Activated CD4-positive, alpha-beta T cell treated with anti-CD3 and anti-CD28 coated beads, Interleukin-2, amount 10 ng/mL, durations not matched to agents 7 days and 5 days (primary cell): Measurements from ENCODE around the gene DYRK1B. TPM values are rescaled to one million over a fixed set of nuclear protein-coding genes. Genes with fewer than 3 reads are reported as not detected.
"Not testable (repeated sequence)": the region's sequence is repeated elsewhere in the genome, so short reads cannot be mapped to it uniquely, and the experiment has no call there.

Experiments used
- CTCF ChIA-PET: fragments of 350-600 bp; sonication (Branson Sonifier 250); formaldehyde crosslinking; loops from one replicate; lab custom pipeline; 2021; ENCODE audit warnings: antibody characterized with exemption; lab: Charles Lee
- POLR2A ChIA-PET: fragments of 350-600 bp; sonication (Branson Sonifier 250); formaldehyde crosslinking; loops from one replicate; lab custom pipeline; 2021; ENCODE audit warnings: antibody characterized with exemption; lab: Charles Lee
- DNase-seq: peaks from one replicate; pipeline ENCODE4 v3.0.0-alpha.2; 2020
- H3K27ac Mint-ChIP-seq: one replicate; pipeline ENCODE4 v1.8.0; 2021; ENCODE audit warnings: mild to moderate bottlenecking, moderate library complexity, mixed read lengths
- H3K27me3 Mint-ChIP-seq: one replicate; pipeline ENCODE4 v1.8.0; 2021; ENCODE audit warnings: mixed read lengths
- H3K36me3 Mint-ChIP-seq: one replicate; pipeline ENCODE4 v1.8.0; 2021; ENCODE audit warnings: low read depth, mixed read lengths
- H3K4me1 Mint-ChIP-seq: one replicate; pipeline ENCODE4 v1.8.0; 2021; ENCODE audit warnings: mixed read lengths
- H3K4me3 Mint-ChIP-seq: one replicate; pipeline ENCODE4 v1.8.0; 2021; ENCODE audit warnings: mild to moderate bottlenecking, moderate library complexity, mixed read lengths
- H3K9me3 Mint-ChIP-seq: one replicate; pipeline ENCODE4 v1.8.0; 2021; ENCODE audit warnings: mixed read lengths
- total RNA-seq, 2 experiments: library from RNA; stranded (reverse); gene quantifications; one replicate each; pipeline ENCODE4 v1.2.3, GENCODE V29; 2021

Gene DYRK1B
- total RNA-seq = 10 to 100 TPM; 10.9 to 11.5 TPM

- H3K4me1 Mint-ChIP-seq = peaks cover 30% of the 10 kb centered on the region
- CTCF ChIA-PET = interaction anchor here (0.6 to 1.8 kb wide), 7 partner anchors 9 to 398 kb away, joined by 3 to 20 read pairs (median 6); partner anchors contain the start of genes PSMC4 and RPS16
Observed at GRCh38 chr19:39833464-39834286, at the start of gene DYRK1B. Gene DYRK1B (minus strand): TSS chr19:39834162. CDS start chr19:39831867, 2,295 bp downstream.

GRCh38 chr19:39882645-39883044 is 48.7 kb upstream of the DYRK1B start:
- H3K4me1 Mint-ChIP-seq, H3K4me3 Mint-ChIP-seq, H3K36me3 Mint-ChIP-seq, H3K27me3 Mint-ChIP-seq, POLR2A ChIA-PET, CTCF ChIA-PET, DNase-seq, H3K9me3 Mint-ChIP-seq, H3K27ac Mint-ChIP-seq: not testable (repeated sequence)

More at GRCh38 chr19:39833464-39834286, at the start of gene DYRK1B:
- DNase-seq = peak; percentile 98
- peaks cover 57% of the 10 kb centered on the region for H3K36me3 Mint-ChIP-seq
- POLR2A ChIA-PET = interaction anchor here (0.5 to 0.9 kb wide), 5 partner anchors 9 to 412 kb away, joined by 3 to 7 read pairs (median 3); partner anchors contain the start of gene FBL
- peak within 1 kb of the TSS; percentile 74 for H3K4me3 Mint-ChIP-seq
- H3K27ac Mint-ChIP-seq = peak within 1 kb of the TSS; percentile 89
- H3K27me3 Mint-ChIP-seq = no peaks in the 10 kb centered on the region
- no peaks in the 10 kb centered on the region for H3K9me3 Mint-ChIP-seq

DNA sequence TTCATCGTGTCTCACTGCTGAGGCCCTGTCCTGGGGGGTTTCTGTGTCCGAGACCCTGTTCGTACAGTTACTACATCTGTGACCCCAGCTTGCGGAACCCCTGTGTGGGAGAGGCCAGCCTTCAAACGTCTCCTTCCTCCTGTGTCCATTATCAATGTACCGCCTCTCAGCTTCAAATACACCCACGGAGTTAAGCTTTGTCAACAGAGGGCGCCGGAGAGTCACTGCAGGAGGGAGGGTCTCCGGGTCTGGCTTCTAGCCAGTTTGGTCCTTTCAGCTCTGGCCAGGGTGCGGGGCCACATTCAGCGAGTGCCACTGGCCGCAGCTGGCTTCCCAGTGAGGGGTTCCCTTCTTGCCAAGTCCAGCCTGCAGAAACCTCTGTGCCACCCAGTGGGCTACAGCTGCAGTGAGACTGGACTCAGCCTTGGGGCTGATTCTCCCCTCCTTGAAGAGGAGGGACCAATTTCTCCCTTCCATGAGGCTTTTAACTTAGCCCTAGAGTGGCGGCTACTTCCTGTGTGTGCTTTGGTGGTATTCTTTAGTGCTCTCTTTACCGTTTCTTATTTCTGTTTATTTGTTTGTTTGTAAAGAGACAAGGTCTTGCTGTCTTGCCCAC is 47.6 kb upstream of the DYRK1B start:
- H3K27me3 Mint-ChIP-seq, POLR2A ChIA-PET, CTCF ChIA-PET, H3K36me3 Mint-ChIP-seq, H3K4me1 Mint-ChIP-seq, H3K9me3 Mint-ChIP-seq, H3K4me3 Mint-ChIP-seq: not testable (repeated sequence)
- DNase-seq = peak; percentile 52
- H3K27ac Mint-ChIP-seq = peak overlapping the region; percentile 14

GRCh38 chr19:39880241-39880640 is 46.3 kb upstream of the DYRK1B start:
- POLR2A ChIA-PET, CTCF ChIA-PET, DNase-seq, H3K27ac Mint-ChIP-seq, H3K36me3 Mint-ChIP-seq, H3K9me3 Mint-ChIP-seq, H3K4me1 Mint-ChIP-seq, H3K27me3 Mint-ChIP-seq, H3K4me3 Mint-ChIP-seq: not testable (repeated sequence)

- not testable (repeated sequence) for DNase-seq, H3K4me3 Mint-ChIP-seq
Observed at GRCh38 chr19:39879796-39880195, 45.8 kb upstream of the DYRK1B start.

DNA sequence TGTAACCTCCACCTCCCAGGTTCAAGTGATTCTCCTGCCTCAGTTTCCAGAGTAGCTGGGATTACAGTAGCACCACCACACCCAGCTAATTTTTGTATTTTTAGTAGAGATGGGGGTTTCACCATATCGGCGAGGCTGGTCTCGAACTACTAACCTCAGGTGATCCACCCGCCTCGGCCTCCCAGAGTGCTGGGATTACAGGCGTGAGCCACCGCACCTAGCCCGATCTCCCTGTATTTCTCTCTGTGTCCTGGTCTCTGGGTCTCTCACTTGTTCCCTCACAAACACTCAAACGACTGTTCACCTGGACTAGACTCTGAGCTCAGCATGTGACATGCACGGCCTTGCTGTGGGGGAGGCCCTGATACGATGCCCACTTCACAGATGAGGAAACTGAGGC is 44.9 kb upstream of the DYRK1B start:
- H3K27me3 Mint-ChIP-seq, DNase-seq, H3K9me3 Mint-ChIP-seq, H3K4me3 Mint-ChIP-seq, H3K4me1 Mint-ChIP-seq, H3K36me3 Mint-ChIP-seq, POLR2A ChIA-PET: not testable (repeated sequence)
- CTCF ChIA-PET = interaction anchor here (0.6 kb wide), 1 partner anchor 456 kb away, joined by 3 read pairs; no protein-coding TSS in a partner anchor
- peak overlapping the region; percentile 1 for H3K27ac Mint-ChIP-seq

More at GRCh38 chr19:39879796-39880195, 45.8 kb upstream of the DYRK1B start:
- H3K9me3 Mint-ChIP-seq, H3K4me1 Mint-ChIP-seq, H3K36me3 Mint-ChIP-seq, H3K27ac Mint-ChIP-seq, H3K27me3 Mint-ChIP-seq, POLR2A ChIA-PET, CTCF ChIA-PET: not testable (repeated sequence)

- POLR2A ChIA-PET = no interaction called here
- no peaks in the 10 kb centered on the region for H3K36me3 Mint-ChIP-seq
- H3K9me3 Mint-ChIP-seq = no peaks in the 10 kb centered on the region
- no peak overlapping the region for H3K27ac Mint-ChIP-seq
- H3K27me3 Mint-ChIP-seq = no peaks in the 10 kb centered on the region
- peaks cover 2% of the 10 kb centered on the region for H3K4me1 Mint-ChIP-seq
- DNase-seq = no peak
- no peak overlapping the region for H3K4me3 Mint-ChIP-seq
- CTCF ChIA-PET = no interaction called here
Observed at GRCh38 chr19:39878398-39878797, 44.4 kb upstream of the DYRK1B start.

GRCh38 chr19:39877982-39878381 is 44.0 kb upstream of the DYRK1B start:
- CTCF ChIA-PET, H3K27me3 Mint-ChIP-seq, DNase-seq, H3K4me1 Mint-ChIP-seq, H3K4me3 Mint-ChIP-seq, POLR2A ChIA-PET, H3K36me3 Mint-ChIP-seq, H3K27ac Mint-ChIP-seq, H3K9me3 Mint-ChIP-seq: not testable (repeated sequence)

DNA sequence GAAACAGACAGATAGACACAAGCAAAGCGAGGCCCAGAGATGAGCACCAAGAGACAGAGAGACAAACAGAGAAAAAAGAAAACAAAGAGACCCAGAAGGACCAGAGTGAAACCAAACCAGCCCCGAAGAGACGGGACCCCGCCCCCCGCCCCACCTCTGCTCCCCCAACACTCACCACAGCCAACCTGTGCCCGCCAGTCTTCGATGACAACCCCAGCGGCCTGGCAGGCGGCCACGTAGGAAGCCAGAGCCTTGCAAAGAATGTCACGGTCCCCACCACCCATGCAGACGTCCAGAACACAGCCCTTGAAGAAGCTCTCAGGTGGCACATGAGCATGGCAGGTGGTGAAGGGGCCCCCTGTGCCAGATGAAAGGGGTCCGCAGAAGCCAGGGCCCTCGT is 43.5 kb upstream of the DYRK1B start:
- H3K4me1 Mint-ChIP-seq, H3K27me3 Mint-ChIP-seq, H3K36me3 Mint-ChIP-seq, H3K27ac Mint-ChIP-seq, H3K4me3 Mint-ChIP-seq, H3K9me3 Mint-ChIP-seq, DNase-seq, CTCF ChIA-PET, POLR2A ChIA-PET: not testable (repeated sequence)

GRCh38 chr19:39876486-39876885 is 42.5 kb upstream of the DYRK1B start:
- H3K27me3 Mint-ChIP-seq, H3K4me1 Mint-ChIP-seq, H3K36me3 Mint-ChIP-seq, H3K9me3 Mint-ChIP-seq, CTCF ChIA-PET, DNase-seq, POLR2A ChIA-PET, H3K27ac Mint-ChIP-seq, H3K4me3 Mint-ChIP-seq: not testable (repeated sequence)

DNA sequence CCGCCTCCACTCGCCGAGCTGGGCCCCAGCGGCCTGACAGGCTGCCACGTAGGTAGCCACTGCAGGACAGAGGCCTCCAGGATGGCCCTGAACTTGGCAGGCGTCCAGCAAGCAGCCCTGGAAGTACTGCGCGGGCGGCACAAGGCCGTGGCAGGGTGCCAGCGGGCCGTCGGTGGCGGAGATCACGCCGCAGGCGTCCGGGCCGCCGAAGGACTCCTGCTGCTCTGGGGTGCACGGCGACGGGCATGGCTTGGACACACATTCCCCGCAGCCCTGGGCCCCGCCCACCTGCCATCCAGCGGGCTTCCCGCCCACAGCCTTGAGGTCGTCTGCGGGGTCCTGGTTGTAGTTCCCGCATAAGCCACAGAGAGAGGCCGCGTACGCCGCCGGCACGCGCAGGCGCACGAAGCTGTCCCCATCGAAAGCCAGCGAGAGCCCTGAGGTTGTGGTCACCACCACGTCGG is 41.5 kb upstream of the DYRK1B start:
- POLR2A ChIA-PET, CTCF ChIA-PET, H3K36me3 Mint-ChIP-seq, H3K4me3 Mint-ChIP-seq, H3K27ac Mint-ChIP-seq, H3K27me3 Mint-ChIP-seq, H3K4me1 Mint-ChIP-seq, H3K9me3 Mint-ChIP-seq, DNase-seq: not testable (repeated sequence)

DNA sequence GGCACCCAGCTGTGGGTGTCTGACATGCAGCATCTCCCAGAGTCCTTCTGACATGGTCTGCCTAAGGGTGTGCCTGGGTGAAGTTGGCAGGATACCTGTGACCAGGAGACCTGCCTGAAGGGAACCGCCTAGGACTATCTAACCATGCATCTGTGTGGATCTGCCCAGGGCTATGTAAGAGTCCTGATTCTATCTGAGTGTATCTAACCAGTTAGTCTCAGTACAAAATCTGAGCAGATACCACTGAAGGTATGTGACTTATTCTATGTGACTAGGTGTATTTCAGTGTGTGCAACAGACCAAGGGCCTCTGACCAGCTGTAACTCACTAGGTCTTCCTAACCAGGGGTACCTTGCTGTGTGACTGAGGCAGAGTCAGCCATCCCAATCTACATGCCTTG is 40.4 kb upstream of the DYRK1B start:
- no peak overlapping the region for H3K4me3 Mint-ChIP-seq
- POLR2A ChIA-PET = no interaction called here
- CTCF ChIA-PET = no interaction called here

DNA sequence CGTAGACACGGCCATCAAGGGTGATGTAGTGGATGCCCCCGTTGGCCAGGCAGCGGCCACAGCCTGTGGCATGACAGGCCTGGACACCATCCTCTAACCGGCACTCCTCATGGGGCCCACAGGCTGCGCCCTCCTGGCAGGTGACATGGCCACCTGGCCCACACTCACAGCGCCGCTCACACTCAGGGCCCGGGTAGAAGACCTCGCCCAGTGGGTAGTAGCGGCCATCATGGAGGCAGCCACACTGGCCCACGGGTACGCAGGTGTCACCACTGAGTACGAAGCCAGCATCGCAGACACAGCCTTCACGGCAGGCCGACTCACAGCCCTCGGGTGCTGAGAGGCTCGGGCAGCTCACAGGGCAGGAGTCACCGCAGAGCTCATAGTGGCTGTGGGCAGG is 39.4 kb upstream of the DYRK1B start:
- Mint-ChIP-seq H3K27ac (no peak overlapping the region), H3K36me3 (no peaks in the 10 kb centered on the region), H3K9me3 (no peaks in the 10 kb centered on the region), H3K27me3 (no peaks in the 10 kb centered on the region), H3K4me1 (no peaks in the 10 kb centered on the region), H3K4me3 (no peak overlapping the region)
- no peak for DNase-seq
- ChIA-PET POLR2A (no interaction called here), CTCF (no interaction called here)

More for the DNA sequence above, 40.4 kb upstream of the DYRK1B start:
- no peaks in the 10 kb centered on the region for H3K9me3 Mint-ChIP-seq
- no peak overlapping the region for H3K27ac Mint-ChIP-seq
- H3K36me3 Mint-ChIP-seq = no peaks in the 10 kb centered on the region
- DNase-seq = no peak
- no peaks in the 10 kb centered on the region for H3K4me1 Mint-ChIP-seq
- H3K27me3 Mint-ChIP-seq = no peaks in the 10 kb centered on the region
